OCI-LY7 (cell line): ENCODE results near the gene CD79A. TPM values are rescaled to one million over a fixed set of nuclear protein-coding genes. Genes with fewer than 3 reads are reported as not detected.

Experiments used
- BruUV-seq: library from RNA; stranded (reverse); fragments of 400-500 nt; replicated peaks from 2 replicates; lab custom pipeline; 2021; lab: Mats Ljungman, UMichigan
- CTCF ChIA-PET: fragments of 300-600 bp; sonication (Branson Sonifier 250); formaldehyde crosslinking; loops from one replicate; lab custom pipeline; 2022; ENCODE audit warnings: antibody characterized with exemption; ENCODE audit not compliant: unreplicated experiment; lab: Charles Lee
- POLR2A ChIA-PET: fragments of 300-600 bp; sonication (Branson Sonifier 250); formaldehyde crosslinking; loops from one replicate; lab custom pipeline; 2022; ENCODE audit warnings: antibody characterized with exemption; lab: Charles Lee
- DNase-seq: peaks from one replicate; pipeline ENCODE4 v3.0.0-alpha.2; 2015; ENCODE audit warnings: low spot score
- H2AFZ ChIP-seq: fragments of 200-600 bp; sonication (generic), shearing (Covaris generic); 2 replicates; pipeline ENCODE4 v1.6.1; 2014; ENCODE audit warnings: mild to moderate bottlenecking, antibody characterized with exemption, low read length, moderate library complexity
- H3K27ac ChIP-seq: fragments of 200-600 bp; sonication (generic); 2 replicates; pipeline ENCODE4 v1.5.1; 2014; ENCODE audit warnings: mixed run types, low read depth, mild to moderate bottlenecking, moderate library complexity, low read length, inconsistent platforms; ENCODE audit not compliant: poor library complexity, severe bottlenecking
- H3K36me3 ChIP-seq: fragments of 200-600 bp; sonication (generic); 2 replicates; pipeline ENCODE4 v1.6.1; 2014; ENCODE audit warnings: mild to moderate bottlenecking, antibody characterized with exemption, low read length, moderate library complexity, mixed read lengths; ENCODE audit not compliant: insufficient read depth
- H3K4me1 ChIP-seq: fragments of 200-600 bp; sonication (generic); 2 replicates; pipeline ENCODE4 v1.5.1; 2014; ENCODE audit warnings: mild to moderate bottlenecking, low read length; ENCODE audit not compliant: insufficient read depth, poor library complexity, severe bottlenecking
- H3K4me2 ChIP-seq: fragments of 200-600 bp; sonication (generic); 2 replicates; pipeline ENCODE4 v1.6.1; 2014; ENCODE audit warnings: mild to moderate bottlenecking, low read length
- H3K4me3 ChIP-seq: fragments of 200-600 bp; sonication (generic); 2 replicates; pipeline ENCODE4 v1.5.1; 2014; ENCODE audit warnings: mild to moderate bottlenecking, low read depth, low read length; ENCODE audit not compliant: poor library complexity, severe bottlenecking
- H3K79me2 ChIP-seq: fragments of 200-600 bp; sonication (generic); 2 replicates; pipeline ENCODE4 v1.6.1; 2016; ENCODE audit warnings: low read depth, mild to moderate bottlenecking, low read length, moderate library complexity, mixed read lengths; ENCODE audit not compliant: insufficient read depth
- H3K9me2 ChIP-seq: fragments of 200-600 bp; sonication (generic); 2 replicates; pipeline ENCODE4 v1.6.1; 2016; ENCODE audit warnings: mild to moderate bottlenecking, low read length, mixed read lengths; ENCODE audit not compliant: insufficient read depth
- H3K9me3 ChIP-seq: fragments of 200-600 bp; sonication (generic); 2 replicates; pipeline ENCODE4 v1.6.1; 2014; ENCODE audit warnings: mild to moderate bottlenecking, mixed run types, low read length, mixed read lengths
- H4K20me1 ChIP-seq: fragments of 200-600 bp; sonication (generic); 2 replicates; pipeline ENCODE4 v1.6.1; 2014; ENCODE audit warnings: mild to moderate bottlenecking, antibody characterized with exemption, low read length, moderate library complexity, mixed read lengths; ENCODE audit not compliant: insufficient read depth
- EZH2phosphoT487 ChIP-seq: fragments of 200-600 bp; sonication (generic); IDR thresholded peaks from 2 replicates; pipeline ENCODE4 v1.6.1; 2018; ENCODE audit warnings: low read depth, borderline replicate concordance, mild to moderate bottlenecking, mixed run types, antibody characterized with exemption, low read length, moderate library complexity, mixed read lengths
- intact Hi-C: fragments of 100-400 bp; cut with micrococcal nuclease; formaldehyde crosslinking; loops from one replicate; pipeline ENCODE4 v1.10.0; 2022; ENCODE audit not compliant: unreplicated experiment
- total RNA-seq, 2 experiments: library from RNA; depleted of rRNA in 1 of 2; stranded (reverse); fragments of >200 nt in 1 of 2; shearing (Covaris generic) in 1 of 2; gene quantifications; 2 replicates each; pipeline ENCODE4 v1.2.3, GENCODE V29; 2014 to 2022
- TF ChIP-seq, protein P1 (sequence below): fragments of 200-600 bp; sonication (generic); conservative IDR thresholded peaks from 2 replicates; pipeline ENCODE4 v1.5.1; 2014; ENCODE audit warnings: mild to moderate bottlenecking, antibody characterized with exemption, low read length, moderate library complexity, mixed read lengths

Gene CD79A
- total RNA-seq, 2 experiments from 2014 or later, result 1,094 to 1,195 TPM

DNA sequence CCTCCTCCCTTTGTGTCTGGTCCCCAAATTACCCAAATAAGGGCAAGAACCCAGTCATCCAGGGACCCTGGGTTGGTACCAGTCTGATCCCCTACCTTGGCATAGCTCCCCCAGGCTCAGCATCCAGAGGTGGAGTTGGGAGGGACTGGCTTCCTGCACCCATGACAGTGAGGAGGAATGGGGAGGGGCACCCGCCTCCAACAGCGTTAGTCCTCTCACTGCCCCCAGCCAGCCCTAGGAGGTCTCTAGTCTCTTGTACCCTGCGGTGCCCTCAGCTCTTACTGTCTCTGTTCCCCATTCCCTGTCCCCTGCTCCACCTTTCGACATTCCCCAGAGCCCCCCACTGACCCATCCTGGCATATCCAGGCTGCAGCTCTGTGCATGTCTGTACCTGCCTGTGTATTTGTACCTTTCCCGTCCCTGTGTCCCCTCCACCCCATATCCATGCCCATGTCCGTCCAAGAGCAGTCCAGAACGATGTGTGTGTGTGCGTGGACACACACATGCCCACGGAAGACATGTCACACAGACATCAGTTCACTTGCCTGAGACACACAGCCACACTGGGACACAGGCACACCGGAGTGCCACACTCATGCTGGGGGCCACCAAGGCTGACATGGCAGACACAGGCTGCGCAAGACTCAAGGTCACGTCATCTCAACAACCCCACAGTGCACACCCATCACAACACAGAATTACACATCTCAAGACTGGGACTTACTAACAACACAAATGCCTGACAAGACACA, 33.3 kb downstream of the CD79A start:
- TSS peak; percentile 47 for BruUV-seq
- H3K4me1 ChIP-seq, result peaks cover 13% of the 10 kb centered on the region
- POLR2A ChIA-PET, result no interaction called here

DNA sequence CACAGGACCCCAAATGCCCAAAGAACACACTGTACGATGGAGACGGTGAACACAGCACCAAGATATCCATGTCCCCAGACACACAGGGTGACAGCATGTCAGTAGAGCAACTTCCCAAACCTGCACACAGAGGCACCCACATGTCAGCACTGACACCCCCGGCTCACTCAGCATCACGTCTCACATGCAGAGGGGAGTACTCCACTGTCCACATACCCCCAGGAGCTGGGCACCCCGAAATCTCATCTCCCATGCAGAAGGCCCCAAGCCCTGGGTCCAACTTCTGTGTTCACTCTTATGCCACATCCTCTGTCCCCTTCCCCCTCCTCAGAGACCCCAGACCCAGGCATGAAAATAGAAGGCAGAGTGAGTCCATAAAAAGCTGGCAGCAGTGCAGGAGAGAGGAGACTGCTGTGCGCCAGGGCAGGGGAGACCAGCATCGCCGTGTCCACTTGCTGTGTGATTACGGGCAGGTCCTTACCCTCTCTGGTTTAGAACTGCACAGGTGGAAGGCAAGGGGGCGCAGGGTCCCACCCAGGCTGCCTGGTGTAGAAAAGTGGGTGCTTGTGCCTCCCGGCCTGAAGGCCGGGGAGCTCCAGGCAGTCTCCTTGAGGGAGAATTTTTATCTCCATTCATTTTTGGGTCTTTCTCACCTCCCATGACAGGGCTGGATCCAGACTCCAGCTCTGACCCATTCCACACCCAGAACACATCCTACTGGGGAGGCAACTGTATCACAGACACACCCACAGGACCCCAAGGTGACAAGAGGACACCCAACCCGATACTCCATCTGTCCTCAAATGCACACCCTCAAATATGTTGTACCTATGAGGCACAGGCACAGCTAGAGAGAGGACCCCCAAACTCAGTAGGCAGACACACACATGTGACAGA, 34.2 kb downstream of the CD79A start:
- peaks cover 13% of the 10 kb centered on the region; the same call in 1 of the 2 replicates for H3K36me3 ChIP-seq
- H3K27ac ChIP-seq, result no peak overlapping the region
- no TSS peak for BruUV-seq
- no peaks in the 10 kb centered on the region for H3K79me2 ChIP-seq
- CTCF ChIA-PET, result no interaction called here
- POLR2A ChIA-PET, result no interaction called here
- H3K4me1 ChIP-seq, result peaks cover 13% of the 10 kb centered on the region
- no peak overlapping the region for H3K4me3 ChIP-seq
- intact Hi-C loops, result no loop called here
- no peaks in the 10 kb centered on the region for H3K9me2 ChIP-seq
- 0 out of 2 replicates have a peak overlapping the region, but pooled peaks have one; percentile 5 for H3K4me2 ChIP-seq
- no peak overlapping the region for H2AFZ ChIP-seq
- no peak for DNase-seq
- H4K20me1 ChIP-seq, result no peaks in the 10 kb centered on the region
- TF ChIP-seq, protein P1, sequence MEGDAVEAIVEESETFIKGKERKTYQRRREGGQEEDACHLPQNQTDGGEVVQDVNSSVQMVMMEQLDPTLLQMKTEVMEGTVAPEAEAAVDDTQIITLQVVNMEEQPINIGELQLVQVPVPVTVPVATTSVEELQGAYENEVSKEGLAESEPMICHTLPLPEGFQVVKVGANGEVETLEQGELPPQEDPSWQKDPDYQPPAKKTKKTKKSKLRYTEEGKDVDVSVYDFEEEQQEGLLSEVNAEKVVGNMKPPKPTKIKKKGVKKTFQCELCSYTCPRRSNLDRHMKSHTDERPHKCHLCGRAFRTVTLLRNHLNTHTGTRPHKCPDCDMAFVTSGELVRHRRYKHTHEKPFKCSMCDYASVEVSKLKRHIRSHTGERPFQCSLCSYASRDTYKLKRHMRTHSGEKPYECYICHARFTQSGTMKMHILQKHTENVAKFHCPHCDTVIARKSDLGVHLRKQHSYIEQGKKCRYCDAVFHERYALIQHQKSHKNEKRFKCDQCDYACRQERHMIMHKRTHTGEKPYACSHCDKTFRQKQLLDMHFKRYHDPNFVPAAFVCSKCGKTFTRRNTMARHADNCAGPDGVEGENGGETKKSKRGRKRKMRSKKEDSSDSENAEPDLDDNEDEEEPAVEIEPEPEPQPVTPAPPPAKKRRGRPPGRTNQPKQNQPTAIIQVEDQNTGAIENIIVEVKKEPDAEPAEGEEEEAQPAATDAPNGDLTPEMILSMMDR, result no peak
- no peak for TF ChIP-seq EZH2phosphoT487
- H3K9me3 ChIP-seq, result no peaks in the 10 kb centered on the region

More for the DNA sequence above, 33.3 kb downstream of the CD79A start:
- Histone ChIP-seq H3K9me2 (no peaks in the 10 kb centered on the region), H3K79me2 (no peaks in the 10 kb centered on the region), H3K4me3 (no peak overlapping the region), H3K36me3 (peaks cover 21% of the 10 kb centered on the region), H3K9me3 (no peaks in the 10 kb centered on the region), H2AFZ (no peak overlapping the region), H4K20me1 (no peaks in the 10 kb centered on the region), H3K27ac (no peak overlapping the region), H3K4me2 (no peak overlapping the region)
- DNase-seq, result no peak
- intact Hi-C loops, result no loop called here
- TF ChIP-seq EZH2phosphoT487, result no peak
- TF ChIP-seq, protein P1, result no peak
- CTCF ChIA-PET, result no interaction called here
